D721Med (cell line): Measurements from ENCODE around the gene ITPR2.
"Not testable (repeated sequence)": the region's sequence is repeated elsewhere in the genome, so short reads cannot be mapped to it uniquely, and the experiment has no call there.

Experiments
- DNase-seq: peaks from one replicate; pipeline ENCODE4 v3.0.0; 2011; ENCODE audit warnings: low spot score; ENCODE audit not compliant: insufficient read length
- FAIRE-seq: peaks from 2 replicates; lab custom pipeline; 2011; peaks lifted over from hg19 to GRCh38; lab: Jason Lieb, UNC
- CTCF ChIP-seq: IDR thresholded peaks from 2 replicates; pipeline ENCODE4 v1.5.1; 2012; ENCODE audit warnings: mild to moderate bottlenecking, control low read depth; ENCODE audit not compliant: insufficient read depth; ENCODE audit errors: missing control alignments

ITPR2 gene

GRCh38 chr12:26678697-26679660, 154.0 kb downstream of the ITPR2 start:
- DNase-seq (no peak), FAIRE-seq (no peak)
- no peak for TF ChIP-seq CTCF

GRCh38 chr12:26671487-26671886, 161.5 kb downstream of the ITPR2 start:
- not testable (repeated sequence) for DNase-seq, FAIRE-seq

- no peak for FAIRE-seq
- DNase-seq, result no peak
- TF ChIP-seq CTCF, result no peak
Measured at GRCh38 chr12:26668847-26669246, 164.1 kb downstream of the ITPR2 start.

- DNase-seq (no peak), FAIRE-seq (no peak)
- no peak for TF ChIP-seq CTCF
Measured at GRCh38 chr12:26668230-26668629, 164.8 kb downstream of the ITPR2 start.

- no peak for DNase-seq
- FAIRE-seq, result no peak
- no peak for TF ChIP-seq CTCF
Measured at GRCh38 chr12:26666286-26666685, 166.7 kb downstream of the ITPR2 start.

- FAIRE-seq (no peak), DNase-seq (no peak)
- no peak for TF ChIP-seq CTCF
Measured at GRCh38 chr12:26661399-26661798, 171.6 kb downstream of the ITPR2 start.

GRCh38 chr12:26659930-26660329, 173.1 kb downstream of the ITPR2 start:
- no peak for FAIRE-seq
- DNase-seq, result no peak
- no peak for TF ChIP-seq CTCF
